Activated CD8-positive, alpha-beta memory T cell treated with anti-CD3 and anti-CD28 coated beads, Interleukin-2, amount 50 U/mL, for 48 hours (primary cell): ENCODE data around the gene CHCHD3.
A peak's percentile ranks its signal among the peaks of the same experiment; 100 is the strongest.

Experiments used
- DNase-seq: peaks from one replicate; pipeline ENCODE4 v3.0.0-alpha.2; 2020

Gene CHCHD3

DNA sequence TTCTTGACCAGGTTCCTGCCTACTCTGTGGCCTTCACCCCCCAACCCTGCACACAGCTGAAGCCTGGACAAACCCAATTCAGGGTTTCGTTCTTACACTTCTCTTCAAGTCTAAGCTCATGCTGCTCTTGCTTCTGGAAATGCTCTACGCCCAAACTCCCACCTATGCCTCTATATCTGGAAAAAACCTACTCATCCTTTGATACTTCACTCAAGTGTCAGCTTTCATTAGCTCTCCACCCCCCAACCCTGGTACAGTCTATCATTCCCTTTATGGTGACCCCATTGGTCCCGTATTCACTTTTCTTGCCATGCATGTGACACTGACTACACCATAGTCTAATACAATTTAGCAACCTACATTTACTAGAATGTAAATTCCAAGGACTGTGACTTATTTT lies 284.7 kb downstream of the CHCHD3 start:
- no peak for DNase-seq

DNA sequence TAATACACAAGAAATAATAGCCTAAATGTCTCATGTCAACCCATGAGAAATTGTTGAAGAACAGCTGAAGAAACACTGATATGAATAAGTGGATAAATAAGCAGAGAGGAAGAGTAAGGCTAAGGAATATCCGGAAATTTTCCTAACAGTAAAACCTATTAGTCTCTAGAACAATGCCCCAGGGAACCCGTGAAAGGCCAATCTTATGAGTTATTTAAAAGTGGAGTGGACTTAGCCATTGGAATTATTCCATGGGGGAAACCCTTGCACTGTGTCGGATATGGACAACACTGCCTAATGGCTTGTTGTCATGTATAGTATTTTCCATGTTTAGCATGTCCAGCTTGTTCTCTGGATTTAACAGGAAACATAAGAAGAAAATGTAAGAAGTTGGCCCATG lies 288.4 kb downstream of the CHCHD3 start:
- no peak for DNase-seq

DNA sequence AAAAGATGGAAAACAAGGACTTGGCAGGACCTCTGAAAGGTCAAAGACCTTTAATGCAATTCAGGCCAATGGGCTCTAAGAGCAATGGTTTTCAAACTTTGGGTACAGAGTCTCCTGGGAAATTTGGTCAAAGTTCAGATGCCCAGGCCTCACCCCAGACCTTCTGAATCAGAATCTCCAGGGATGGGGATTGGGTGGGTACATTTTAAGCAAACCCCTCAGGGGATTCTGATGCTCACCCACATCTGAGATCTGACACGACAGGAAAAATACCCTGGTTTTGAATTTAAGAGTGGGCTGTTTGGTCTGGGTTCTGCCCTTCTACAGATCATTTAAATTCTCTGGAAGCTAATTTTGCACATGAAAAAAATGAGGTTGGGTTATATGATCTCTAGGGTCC lies 290.9 kb downstream of the CHCHD3 start:
- DNase-seq = no peak

DNA sequence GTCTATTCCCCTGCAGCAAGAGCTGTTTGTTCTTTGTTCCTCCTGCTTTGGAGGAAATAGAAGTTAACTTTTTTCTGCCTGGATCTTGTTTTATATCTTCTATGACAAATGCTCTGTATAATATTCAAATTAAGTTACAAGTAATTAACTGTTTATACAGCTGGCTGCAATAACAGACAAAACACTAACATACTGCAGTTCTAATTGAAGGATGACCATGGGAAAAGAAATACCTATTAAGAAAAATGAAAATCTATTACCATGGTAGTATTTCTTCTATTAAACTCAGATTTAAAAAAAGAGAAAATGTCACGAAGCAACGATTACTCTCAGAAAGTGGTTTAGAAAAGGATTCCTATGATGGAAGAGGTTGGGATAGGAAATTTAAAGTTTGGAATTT lies 291.8 kb downstream of the CHCHD3 start:
- DNase-seq = no peak

DNA sequence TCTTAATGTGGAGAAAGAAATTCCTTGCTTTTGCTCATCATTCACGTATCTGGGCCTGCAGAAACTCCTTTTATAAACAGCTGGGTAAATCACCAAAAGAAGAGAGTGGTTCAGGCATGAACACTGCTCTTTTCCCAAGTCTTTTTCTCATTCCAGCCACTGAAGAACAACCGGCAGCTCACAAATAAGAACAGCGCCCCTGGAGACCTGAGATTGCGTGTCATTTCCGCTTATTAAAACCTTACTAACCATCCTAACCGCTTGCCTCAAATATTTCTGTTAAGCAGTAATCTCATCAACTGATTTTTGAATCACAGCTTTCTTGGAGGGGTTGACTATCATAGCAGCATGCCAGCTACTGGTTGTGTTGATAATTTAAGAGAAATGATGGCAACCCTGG lies 292.6 kb downstream of the CHCHD3 start:
- DNase-seq = no peak

DNA sequence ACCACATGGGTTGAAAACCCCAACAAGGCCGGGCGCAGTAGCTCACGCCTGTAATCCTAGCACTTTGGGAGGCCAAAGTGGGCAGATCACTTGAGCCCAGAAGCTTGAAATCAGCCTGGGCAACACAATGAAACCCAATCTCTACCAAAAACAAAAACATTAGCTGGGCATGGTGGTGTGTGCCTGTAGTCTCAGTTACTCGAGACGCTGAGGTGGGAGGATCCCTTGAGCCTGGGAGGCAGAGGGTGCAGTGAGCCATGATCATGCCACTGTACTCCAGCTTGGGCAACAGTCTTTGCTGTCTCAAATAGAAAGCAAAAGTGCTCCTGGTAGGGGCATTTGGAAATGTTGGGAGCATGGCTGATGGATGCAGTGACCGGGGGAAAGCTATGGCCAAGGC lies 296.0 kb downstream of the CHCHD3 start:
- no peak for DNase-seq

DNA sequence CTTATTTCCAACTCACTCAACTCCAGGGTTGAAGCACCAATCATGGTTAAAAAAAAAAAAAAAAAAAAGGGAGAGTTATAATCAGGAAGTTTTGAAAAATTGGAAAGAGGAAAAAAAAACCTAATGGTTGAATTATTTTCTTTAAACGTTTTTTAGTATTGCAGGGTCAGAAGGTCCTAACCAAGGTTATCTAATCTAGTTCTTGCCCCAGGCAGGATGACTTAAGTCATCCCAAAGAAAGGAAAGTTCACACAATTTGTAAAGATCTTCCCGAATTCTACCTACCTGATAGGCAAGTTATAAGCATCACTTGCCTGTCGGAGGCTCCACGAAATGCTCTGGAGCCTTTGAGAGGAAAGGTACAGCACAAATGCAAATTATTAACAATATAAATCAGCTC lies 297.5 kb downstream of the CHCHD3 start:
- no peak for DNase-seq

DNA sequence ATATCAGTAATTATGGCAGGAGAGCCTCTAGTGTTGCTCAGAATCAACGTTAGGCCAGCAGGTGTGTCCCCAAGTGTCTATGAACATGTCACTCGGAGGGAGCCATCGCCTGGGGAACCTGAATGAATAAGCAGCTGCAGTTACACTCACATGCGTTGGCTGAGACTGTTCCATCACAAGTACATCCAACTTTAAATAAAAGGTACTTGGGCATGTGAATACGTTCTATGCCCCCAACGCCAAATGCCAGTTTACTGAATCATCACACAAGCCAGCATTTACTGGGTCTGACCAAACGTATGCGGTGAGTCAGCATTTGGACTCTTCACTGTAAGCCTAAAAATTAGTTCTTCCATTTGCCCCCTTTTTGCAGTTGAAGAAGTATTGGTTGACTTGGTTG lies 298.1 kb downstream of the CHCHD3 start:
- no peak for DNase-seq

DNA sequence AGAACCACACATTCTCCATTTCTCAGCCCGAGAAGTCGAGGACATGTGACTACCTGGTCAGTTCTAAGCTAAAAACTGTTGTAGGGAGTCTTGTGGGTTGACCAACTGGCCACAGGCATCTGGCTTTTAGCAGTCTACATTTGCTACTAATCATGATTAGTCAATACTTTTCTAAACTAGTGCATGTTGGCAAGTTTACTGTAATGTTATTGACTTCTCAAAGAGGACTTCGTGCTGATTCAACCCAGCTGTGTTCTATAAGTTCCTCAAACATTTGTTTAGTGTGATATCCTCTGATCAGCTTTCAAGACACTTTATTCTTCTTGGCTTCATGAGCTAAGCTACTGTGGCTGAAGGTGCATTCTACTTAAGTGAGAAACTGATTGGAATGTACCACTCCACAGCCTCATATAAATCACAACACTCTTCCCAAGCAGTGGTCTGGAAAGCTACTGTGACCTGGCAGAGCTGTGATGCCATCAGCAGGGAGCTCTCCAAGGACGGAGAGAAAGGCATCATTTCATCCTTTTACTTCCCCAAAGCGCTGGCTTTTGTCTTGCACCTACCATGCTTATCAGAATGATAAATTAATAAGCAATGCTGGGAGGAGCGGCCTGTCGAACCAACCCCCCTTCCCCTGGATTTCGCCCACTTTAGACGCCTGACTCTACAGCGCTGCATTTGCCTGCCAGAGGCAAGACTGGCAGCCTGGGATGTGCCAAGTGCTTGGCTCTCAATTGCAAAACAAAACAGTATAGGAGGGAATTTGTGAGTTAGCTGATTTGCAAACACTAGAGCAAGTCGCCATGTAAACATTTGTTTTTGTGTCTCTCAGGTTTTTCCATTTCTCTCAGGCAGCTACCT lies 298.9 kb downstream of the CHCHD3 start:
- DNase-seq = no peak

DNA sequence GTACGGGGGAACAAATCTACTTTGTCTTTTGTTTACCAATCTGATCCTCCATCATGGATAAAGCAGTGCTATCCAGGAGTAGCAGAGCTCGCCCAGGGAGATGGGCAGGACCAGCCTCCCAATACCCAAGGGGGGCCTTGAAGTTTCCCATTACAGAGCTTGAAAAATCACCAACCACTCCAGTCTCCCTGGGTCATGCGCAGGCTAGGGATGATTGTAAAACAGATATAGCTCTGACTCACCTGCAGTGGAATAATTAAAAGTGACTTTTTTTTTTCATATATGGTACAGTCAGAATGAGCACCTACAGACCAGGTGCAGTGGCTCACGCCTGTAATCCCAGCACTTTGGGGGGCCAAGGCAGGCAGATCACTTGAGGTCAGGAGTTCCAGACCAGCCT lies 301.1 kb downstream of the CHCHD3 start:
- no peak for DNase-seq

DNA sequence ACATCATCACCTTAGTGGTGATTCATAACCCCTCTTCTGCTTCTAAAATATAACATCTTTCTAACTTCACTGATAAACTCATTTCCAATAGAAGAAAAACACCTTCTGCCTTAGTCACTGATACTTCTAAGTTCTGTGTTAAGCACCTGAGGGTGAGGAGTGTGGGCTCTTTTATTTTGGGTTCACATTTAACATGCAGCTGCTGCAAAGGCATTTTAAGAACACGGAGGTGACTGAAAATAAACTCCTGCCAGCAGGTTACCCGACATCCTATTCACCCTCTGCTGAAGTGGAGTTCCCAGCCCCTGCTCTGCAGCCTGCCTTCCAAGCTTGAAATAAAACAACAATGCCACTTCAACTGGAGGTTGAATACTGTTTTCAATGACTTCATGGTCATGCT lies 302.7 kb downstream of the CHCHD3 start:
- DNase-seq = no peak

DNA sequence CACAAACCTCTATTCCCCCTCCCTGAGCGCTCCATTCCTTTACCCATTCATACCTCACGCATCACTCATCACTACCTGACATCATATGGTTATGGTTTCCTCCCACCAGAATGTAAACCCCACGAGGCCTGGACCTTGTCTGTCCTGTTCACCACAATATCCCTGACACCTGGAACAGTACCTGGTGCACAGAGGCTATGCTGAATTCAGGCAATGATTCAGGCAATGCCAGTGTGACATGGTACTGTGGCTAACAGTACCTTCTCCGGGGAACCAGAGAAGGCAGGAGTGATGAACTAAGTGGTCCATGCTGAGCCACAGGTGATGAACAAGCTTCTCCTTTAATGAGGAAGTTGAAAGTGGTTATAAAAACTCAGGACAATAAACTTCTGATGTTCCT lies 303.1 kb downstream of the CHCHD3 start:
- DNase-seq = no peak

DNA sequence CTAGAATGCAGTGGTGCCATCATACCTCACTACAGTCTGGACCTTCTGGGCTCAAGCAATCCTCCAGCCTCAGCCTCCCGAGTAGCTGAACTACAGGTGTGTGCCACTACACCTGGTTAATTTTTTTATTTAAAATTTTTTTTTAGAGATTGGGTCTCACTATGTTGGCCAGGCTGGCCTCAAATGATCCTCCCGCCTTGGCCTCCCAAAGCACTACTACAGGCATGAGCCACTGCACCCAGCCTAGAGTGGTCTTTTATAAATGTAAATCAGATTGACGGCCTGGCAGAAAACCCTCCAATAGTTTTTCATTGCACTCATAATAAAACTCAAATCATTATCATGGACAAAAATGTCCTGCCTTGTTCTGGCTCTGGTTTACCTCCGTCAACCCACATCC lies 303.9 kb downstream of the CHCHD3 start:
- no peak for DNase-seq

DNA sequence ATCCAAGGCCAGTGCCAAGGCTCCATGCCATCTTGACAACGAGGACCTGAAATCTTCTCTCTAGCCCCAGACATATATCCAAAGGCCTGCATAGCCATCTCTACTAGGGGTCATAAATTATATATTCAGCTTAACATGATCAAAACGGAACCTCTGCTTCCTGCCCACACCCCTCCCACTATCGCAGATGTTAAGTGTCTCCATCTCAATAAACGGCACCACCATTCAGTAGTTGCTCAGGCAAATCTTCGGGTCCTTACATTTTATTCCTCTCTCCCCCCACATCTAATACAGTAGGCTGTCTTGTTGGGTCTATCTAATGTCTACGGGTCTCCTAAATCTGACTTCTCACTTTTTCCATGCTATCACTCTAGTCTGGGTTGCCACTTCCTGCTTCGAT lies 304.5 kb downstream of the CHCHD3 start:
- no peak for DNase-seq

DNA sequence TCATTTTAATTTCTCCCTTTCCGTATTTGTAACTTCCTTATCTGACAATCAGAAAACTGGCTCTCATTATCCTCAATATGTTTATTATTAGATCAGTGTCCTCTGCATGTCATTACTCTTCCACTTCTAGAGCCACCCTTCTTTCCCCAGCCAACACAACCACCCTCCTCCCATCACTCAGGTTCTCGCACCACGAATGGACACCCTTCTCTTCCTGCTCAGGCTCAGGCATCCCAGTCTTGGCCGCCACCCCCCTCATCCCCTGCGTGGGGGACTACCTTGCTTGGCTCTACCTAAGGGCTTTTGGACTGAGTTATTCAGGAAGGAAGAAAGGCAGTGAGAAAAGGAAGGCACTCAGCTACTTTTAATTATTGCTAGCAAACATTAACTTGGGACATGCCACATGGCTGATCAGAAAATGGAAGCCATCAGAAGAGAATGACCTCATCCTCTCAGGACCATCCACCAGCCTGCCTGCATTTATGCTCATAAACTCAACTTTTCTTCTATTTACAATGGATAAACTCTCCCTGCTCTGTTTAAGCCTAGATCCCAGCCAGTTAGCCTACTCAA lies 305.8 kb downstream of the CHCHD3 start:
- DNase-seq = no peak

DNA sequence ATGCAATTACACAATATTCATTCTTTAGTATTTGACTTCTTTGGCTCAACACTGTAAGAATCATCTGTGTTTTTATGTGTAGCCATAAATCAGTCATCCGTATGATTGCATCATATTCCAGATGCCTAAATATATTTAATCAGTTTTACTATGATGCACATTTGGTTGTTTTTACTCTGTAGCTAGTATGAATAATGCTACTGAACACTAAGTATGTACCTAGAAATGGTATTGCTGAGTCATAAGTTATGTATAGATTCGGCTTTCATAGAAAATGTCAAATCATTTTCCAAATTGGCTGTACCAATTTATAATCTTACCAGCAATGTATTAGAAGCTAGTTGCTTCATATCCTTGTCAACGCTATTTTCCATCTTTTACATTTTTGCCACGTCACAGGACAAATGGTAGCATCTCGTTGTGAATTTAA lies 308.3 kb downstream of the CHCHD3 start:
- no peak for DNase-seq

DNA sequence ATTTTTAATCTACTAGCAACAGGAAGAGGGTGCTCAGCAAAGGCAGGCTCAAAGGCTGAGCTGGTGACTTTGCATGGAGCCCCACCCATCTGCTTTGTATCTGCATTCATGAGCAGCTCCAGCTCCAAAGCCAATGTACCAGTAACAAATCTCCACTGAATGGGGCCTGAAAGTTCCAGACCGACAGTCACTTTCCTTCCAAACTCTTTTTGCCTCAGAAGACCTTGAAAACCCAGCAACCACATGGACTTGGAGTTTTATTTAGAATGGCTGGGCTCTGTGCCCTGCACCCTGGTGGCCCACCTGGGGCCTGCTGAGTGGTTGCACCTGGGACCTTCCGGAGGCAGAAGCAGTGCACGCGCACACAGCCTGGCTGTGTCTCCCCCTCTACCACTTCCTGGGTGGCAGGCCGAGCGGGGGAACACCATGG lies 310.6 kb downstream of the CHCHD3 start:
- DNase-seq = peak; percentile 55

DNA sequence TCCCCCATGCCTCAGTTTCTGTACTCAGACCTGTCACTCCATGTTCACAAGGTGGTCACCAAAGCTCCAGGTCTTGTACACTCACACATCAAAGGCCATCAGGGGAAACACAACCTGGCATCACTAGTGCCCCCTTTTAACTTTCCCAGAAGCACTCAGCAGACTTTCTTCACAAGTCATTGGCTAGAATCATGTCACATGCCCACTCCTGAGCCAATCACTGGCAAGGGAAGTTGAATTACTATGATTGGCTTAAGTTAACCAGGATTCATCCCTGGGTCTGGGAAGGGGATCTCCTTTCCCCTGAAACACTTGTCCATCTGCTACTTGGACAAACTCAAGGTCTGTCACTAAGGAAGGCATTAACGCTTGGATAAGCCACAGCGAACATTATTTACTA lies 311.8 kb downstream of the CHCHD3 start:
- DNase-seq = no peak

DNA sequence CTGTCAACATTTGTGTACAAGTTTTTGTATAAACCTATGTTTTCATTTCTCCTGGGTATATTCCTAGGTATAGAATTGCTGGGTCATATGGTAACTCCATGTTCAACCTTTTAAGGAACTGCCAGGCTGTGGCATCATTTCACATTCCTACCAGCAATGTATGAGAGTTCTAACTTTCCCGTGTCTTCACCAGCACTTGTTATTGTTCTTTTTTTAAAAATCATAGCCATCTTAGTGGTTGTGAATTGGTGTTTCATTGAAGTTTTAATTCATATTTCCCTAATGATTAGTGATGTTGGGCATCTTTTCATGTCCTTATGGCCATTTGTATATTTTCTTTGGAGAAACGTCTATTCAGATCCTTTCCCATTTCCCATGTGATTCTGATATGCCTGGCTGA lies 312.6 kb downstream of the CHCHD3 start:
- no peak for DNase-seq

DNA sequence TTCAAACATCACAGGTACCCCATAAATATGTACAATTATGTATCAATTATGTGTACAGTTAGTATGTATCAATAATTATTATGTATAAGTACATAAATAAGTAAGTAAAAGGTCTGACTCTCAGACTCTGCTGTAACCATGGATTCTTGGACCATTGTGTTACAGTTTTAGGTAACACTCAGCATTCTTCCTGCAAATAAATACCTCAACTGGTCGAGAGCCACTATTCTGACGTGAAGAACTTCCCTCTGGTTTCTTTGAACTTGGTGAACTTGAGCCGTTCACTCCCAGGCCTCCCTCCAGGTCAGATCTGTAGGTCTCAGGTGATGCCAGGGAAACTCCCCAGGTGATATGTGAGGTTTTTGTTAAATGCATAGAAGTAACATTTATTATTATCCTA lies 313.8 kb downstream of the CHCHD3 start:
- no peak for DNase-seq

DNA sequence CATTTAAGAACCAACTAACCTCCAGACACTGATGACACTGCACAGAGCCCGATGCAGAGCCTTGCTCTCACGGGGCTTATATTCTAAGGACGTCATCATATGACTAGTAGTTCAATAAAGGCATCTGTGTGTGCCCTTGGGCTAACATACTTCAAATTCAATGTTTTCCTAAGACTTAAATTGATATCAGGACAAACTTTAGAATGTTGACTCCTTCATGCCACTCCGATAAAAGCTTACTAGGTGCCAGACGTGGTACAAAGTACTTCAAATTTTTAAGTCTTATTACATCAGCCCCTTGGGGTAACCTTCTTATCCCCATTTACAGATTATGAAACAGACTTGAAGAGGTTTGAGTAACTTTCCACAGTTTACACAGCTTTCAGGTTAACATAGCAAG lies 314.5 kb downstream of the CHCHD3 start:
- DNase-seq = no peak

DNA sequence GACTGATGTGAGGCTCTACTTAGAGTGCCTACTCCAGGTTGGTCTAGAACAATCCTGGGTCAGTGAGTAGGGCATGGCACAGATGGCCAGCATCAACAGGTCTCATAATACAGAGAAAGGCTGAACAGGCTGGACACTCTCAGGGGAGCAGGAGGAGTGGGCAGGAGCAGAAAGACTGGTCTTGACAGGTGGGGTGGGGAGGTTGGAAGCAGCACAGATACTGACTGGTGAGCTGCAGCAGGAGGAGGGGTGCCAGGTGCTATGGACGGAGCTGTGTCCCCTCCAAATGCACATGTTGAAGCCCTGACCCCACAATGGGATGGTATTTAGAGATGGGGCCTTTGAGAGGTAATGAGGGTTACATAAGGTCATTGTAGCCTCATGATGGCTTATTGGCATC lies 315.2 kb downstream of the CHCHD3 start:
- DNase-seq = no peak

DNA sequence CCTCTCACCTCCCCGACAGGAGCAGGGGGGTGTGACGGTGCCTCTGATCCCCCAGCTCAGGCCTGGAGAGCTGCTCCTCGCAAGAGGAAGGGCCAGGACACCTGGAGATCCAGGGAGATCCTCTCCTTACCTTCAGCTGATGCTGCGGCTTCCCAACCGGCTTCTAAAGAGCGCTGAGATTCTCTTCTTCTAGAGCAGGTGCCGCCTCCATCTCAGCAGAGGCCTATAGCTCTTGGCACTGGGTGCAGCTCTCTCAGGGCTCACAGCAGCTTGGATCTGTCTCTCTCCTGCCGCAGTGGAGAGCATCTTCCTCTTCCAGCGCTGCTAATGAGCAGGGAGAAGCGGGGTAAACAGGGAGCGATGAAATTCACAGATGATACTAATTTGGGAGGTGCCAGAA lies 316.0 kb downstream of the CHCHD3 start:
- no peak for DNase-seq

DNA sequence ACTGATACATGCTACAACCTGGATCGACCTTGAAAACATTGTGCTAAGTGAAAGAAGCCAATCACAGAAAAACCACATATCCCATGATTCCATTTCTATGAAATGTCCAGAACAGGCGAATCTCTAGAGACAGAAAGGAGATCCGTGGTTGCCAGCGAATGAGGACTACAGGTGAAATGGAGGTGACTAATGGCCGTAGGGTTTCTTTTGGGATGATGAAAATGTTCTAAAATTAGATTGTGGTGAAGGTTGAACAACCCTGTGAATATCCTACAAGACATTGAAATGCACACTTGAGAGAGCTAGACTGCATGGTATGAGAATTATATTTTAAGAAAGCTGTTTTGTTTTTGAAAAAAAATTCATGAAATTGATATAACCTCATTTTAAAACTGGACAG lies 317.1 kb downstream of the CHCHD3 start:
- DNase-seq = no peak

DNA sequence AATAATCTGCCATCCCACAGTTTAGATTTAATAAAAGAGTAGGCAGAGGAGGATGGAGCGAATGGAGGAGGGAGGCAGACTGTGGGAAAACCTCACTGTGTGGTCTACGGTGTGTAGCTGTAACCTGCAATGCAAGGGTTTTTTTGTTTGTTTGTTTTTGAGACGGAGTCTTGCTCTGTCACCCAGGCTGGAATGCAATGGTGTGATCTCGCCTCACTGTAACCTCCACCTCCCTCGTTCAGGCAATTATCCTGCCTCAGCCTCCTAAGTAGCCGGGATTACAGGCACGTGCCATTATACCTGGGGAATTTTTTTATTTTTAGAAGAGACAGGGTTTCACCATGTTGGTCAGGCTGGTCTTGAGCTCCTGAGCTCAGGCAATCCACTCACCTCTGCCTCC lies 321.0 kb downstream of the CHCHD3 start:
- DNase-seq = no peak
